K562 (cell line): ENCODE data around the gene CAPN14. TPM values are rescaled to one million over a fixed set of nuclear protein-coding genes. Genes with fewer than 3 reads are reported as not detected.

Experiments
- ATAC-seq: fragments of 200-7000 bp; cut with Tn5 transposase; 3 replicates; pipeline ENCODE4 v1.9.1; 2020; ENCODE audit warnings: moderate library complexity
- BruUV-seq: library from RNA; stranded (reverse); fragments of 400-500 nt; replicated peaks from 2 replicates; lab custom pipeline; 2021; lab: Mats Ljungman, UMichigan
- CTCF ChIA-PET: fragments of 300-600 bp; formaldehyde crosslinking; extraction: SDS; loops from one replicate; lab custom pipeline; 2021; ENCODE audit warnings: low intra/inter-chr PET ratio; lab: Yijun Ruan, JAX
- POLR2A ChIA-PET: fragments of 300-600, 350-650 bp; sonication (Branson Sonifier 250); formaldehyde crosslinking; extraction: SDS; loops from one replicate; lab custom pipeline; 2021; ENCODE audit warnings: antibody characterized with exemption, inconsistent platforms; lab: Yijun Ruan, JAX
- DNase-seq, 4 experiments: peaks; one replicate each; pipeline versions ENCODE4 v3.0.0 to v3.0.0-alpha.2; 2011 to 2018; ENCODE audit warnings: low spot score in 3 of 4, mixed read lengths in 3 of 4; ENCODE audit errors: extremely low read depth in 1 of 4
- FAIRE-seq: peaks from 2 replicates; lab custom pipeline; 2011; peaks lifted over from hg19 to GRCh38; lab: Jason Lieb, UNC
- H2AFZ ChIP-seq: 2 replicates; pipeline ENCODE4 v1.6.0; 2011; ENCODE audit warnings: low read depth, low read length, control low read depth, inconsistent platforms
- H3K27ac ChIP-seq: fragments of 200-600 bp; 3 replicates; pipeline ENCODE4 v1.8.0; 2011; ENCODE audit warnings: low read depth, mild to moderate bottlenecking, control low read depth, inconsistent platforms, low read length, moderate library complexity, mixed read lengths; ENCODE audit errors: extremely low read depth
- H3K27me3 ChIP-seq, 2 experiments: fragments of 300-600 bp in 1 of 2; 2 replicates in 1 of 2; 3 replicates in 1 of 2; pipeline versions ENCODE4 v1.6.0 to v1.8.0; 2011; ENCODE audit warnings: inconsistent platforms in 2 of 2, low read length in 2 of 2, mild to moderate bottlenecking in 1 of 2, mixed read lengths in 1 of 2, moderate library complexity in 1 of 2; ENCODE audit not compliant: control insufficient read depth in 2 of 2, insufficient read depth in 2 of 2
- H3K36me3 ChIP-seq: fragments of 300-600 bp; 3 replicates; pipeline ENCODE4 v1.8.0; 2011; ENCODE audit warnings: mild to moderate bottlenecking, low read length, inconsistent platforms; ENCODE audit not compliant: control insufficient read depth, insufficient read depth
- H3K4me1 ChIP-seq, 2 experiments: fragments of 200-600 bp in 1 of 2; replicated peaks in 1 of 2; 2 replicates in 1 of 2; 3 replicates in 1 of 2; pipeline versions ENCODE4 v1.5.1 to v1.8.0; 2011; ENCODE audit warnings: inconsistent platforms in 2 of 2, low read length in 2 of 2, mild to moderate bottlenecking in 1 of 2, mixed read lengths in 1 of 2, moderate library complexity in 1 of 2; ENCODE audit not compliant: control insufficient read depth in 2 of 2, insufficient read depth in 2 of 2
- H3K4me2 ChIP-seq: 2 replicates; pipeline ENCODE4 v1.6.1; 2011; ENCODE audit warnings: low read length, control low read depth, inconsistent platforms, mixed read lengths; ENCODE audit not compliant: insufficient read depth
- H3K4me3 ChIP-seq: fragments of 200-600 bp; sonication (generic), shearing (Covaris generic); 2 replicates; pipeline ENCODE4 v1.5.1; 2016; ENCODE audit warnings: control low read depth, inconsistent platforms
- H3K79me2 ChIP-seq: fragments of 200-600 bp; 3 replicates; pipeline ENCODE4 v1.8.0; 2011; ENCODE audit warnings: low read length, inconsistent platforms; ENCODE audit not compliant: control insufficient read depth, insufficient read depth
- H3K9ac ChIP-seq, 2 experiments: 2 replicates each; pipeline versions ENCODE4 v1.6.0 to v1.6.1; 2011; ENCODE audit warnings: low read depth in 2 of 2, low read length in 2 of 2, control low read depth in 1 of 2, inconsistent platforms in 1 of 2, mild to moderate bottlenecking in 1 of 2, mixed read lengths in 1 of 2; ENCODE audit not compliant: insufficient read depth in 1 of 2
- H3K9me1 ChIP-seq: one replicate; pipeline ENCODE4 v1.6.0; 2011; ENCODE audit warnings: inconsistent platforms, mild to moderate bottlenecking, low read length, moderate library complexity; ENCODE audit not compliant: control insufficient read depth, insufficient read depth
- H3K9me3 ChIP-seq: replicated peaks from 2 replicates; pipeline ENCODE4 v1.5.1; 2011; ENCODE audit warnings: low read depth, low read length, inconsistent platforms; ENCODE audit not compliant: control insufficient read depth, insufficient read depth
- H4K20me1 ChIP-seq: replicated peaks from 2 replicates; pipeline ENCODE4 v1.6.1; 2011; ENCODE audit warnings: low read length, inconsistent platforms, mixed read lengths; ENCODE audit not compliant: control insufficient read depth, insufficient read depth
- BRF1 ChIP-seq: IDR thresholded peaks from 3 replicates; pipeline ENCODE4 v1.6.1; 2011; ENCODE audit warnings: borderline replicate concordance, mild to moderate bottlenecking; ENCODE audit not compliant: insufficient read length; ENCODE audit errors: extremely low read depth
- CBX3 ChIP-seq, 2 experiments: IDR thresholded peaks; 1 replicate in 1 of 2; 2 replicates in 1 of 2; pipeline ENCODE4 v1.6.1; 2012; ENCODE audit warnings: inconsistent platforms in 2 of 2, low read length in 2 of 2, borderline replicate concordance in 1 of 2, control low read depth in 1 of 2
- GABPB2 ChIP-seq: fragments of 250-450 bp; sonication (Bioruptor Pico); conservative IDR thresholded peaks from 2 replicates; pipeline ENCODE4 v1.5.1; 2021; ENCODE audit warnings: mild to moderate bottlenecking
- GATA2 ChIP-seq: sonication (generic); formaldehyde crosslinking; IDR thresholded peaks from 2 replicates; pipeline ENCODE4 v1.4.0; 2020; ENCODE audit warnings: mild to moderate bottlenecking, missing genetic modification reagents
- HIVEP1 ChIP-seq: fragments of 250-450 bp; sonication (Bioruptor Pico); IDR thresholded peaks from 2 replicates; pipeline ENCODE4 v1.4.0; 2020; ENCODE audit warnings: mild to moderate bottlenecking
- RUNX1 ChIP-seq: sonication (generic); IDR thresholded peaks from 2 replicates; pipeline ENCODE4 v1.6.1; 2016; ENCODE audit warnings: antibody characterized with exemption, low read depth
- SAP30 ChIP-seq: fragments of 200-600 bp; sonication (generic); IDR thresholded peaks from 2 replicates; pipeline ENCODE4 v1.6.1; 2012; ENCODE audit warnings: borderline replicate concordance, low read depth, mild to moderate bottlenecking, moderate library complexity, low read length, control low read depth, inconsistent platforms; ENCODE audit not compliant: insufficient read depth, poor library complexity, severe bottlenecking
- TCFL5 ChIP-seq: fragments of 250-450 bp; sonication (Bioruptor Pico); conservative IDR thresholded peaks from 2 replicates; pipeline ENCODE4 v1.6.1; 2021; ENCODE audit warnings: mild to moderate bottlenecking, moderate library complexity, matching md5 sums
- TFAM ChIP-seq: fragments of 250-450 bp; sonication (Bioruptor Pico); conservative IDR thresholded peaks from 2 replicates; pipeline ENCODE4 v1.5.0; 2021; ENCODE audit warnings: mild to moderate bottlenecking, moderate library complexity
- ZKSCAN3 ChIP-seq: fragments of 250-450 bp; sonication (Bioruptor Pico); IDR thresholded peaks from 2 replicates; pipeline ENCODE4 v1.4.0; 2020
- WGBS: fragments of 100-300 bp; shearing (Covaris generic); methylation state at CpG from one replicate; pipeline ENCODE4 v1.1.6; 2016; ENCODE audit warnings: low coverage, mixed read lengths; ENCODE audit not compliant: insufficient coverage; ENCODE audit errors: missing lambda C conversion rate; 5-methylcytosine and 5-hydroxymethylcytosine counted together
- in situ Hi-C: fragments of 300-500 bp; cut with MboI; formaldehyde crosslinking; loops from 4 replicates; pipeline ENCODE4 v1.15.0; 2018; ENCODE audit warnings: inconsistent platforms, mixed read lengths
- intact Hi-C: fragments of 100-400 bp; cut with micrococcal nuclease; formaldehyde crosslinking; loops from 2 replicates; pipeline ENCODE4 v1.14.2; 2022
- polyA plus RNA-seq, 8 experiments: library from polyadenylated mRNA; depleted of rRNA in 4 of 8; stranded (reverse) in 5 of 8; unstranded in 3 of 8; fragments of >200 nt; fragmentation: Nextera tagmentation in 2 of 8; fragmentation: Illumina TruSeq in 1 of 8; extraction: Ambion mirVana in 2 of 8; extraction: Trizol in 1 of 8; gene quantifications; 2 replicates each; pipeline versions ENCODE4 v1.2.1 to v1.2.3, GENCODE V29; 2011 to 2014; ENCODE audit warnings: inconsistent platforms in 1 of 8, missing spikeins in 1 of 8
- total RNA-seq, 7 experiments: library from RNA; depleted of rRNA in 6 of 7; stranded (reverse); fragments of >200 nt in 6 of 7; fragmentation: Illumina TruSeq in 2 of 7; extraction: Trizol in 2 of 7; gene quantifications; 2 replicates each; pipeline versions ENCODE4 v1.2.1 to v1.2.3, GENCODE V29; 2011 to 2021; ENCODE audit warnings: low replicate concordance in 1 of 7
- TF ChIP-seq, protein P1 (sequence below): fragments of 450-650 bp; IDR thresholded peaks from 2 replicates; pipeline ENCODE4 v1.6.1; 2018; ENCODE audit not compliant: partially characterized antibody
- TF ChIP-seq, protein P2 (sequence below): sonication (generic); formaldehyde crosslinking; IDR thresholded peaks from 2 replicates; pipeline ENCODE4 v1.8.0; 2022; ENCODE audit warnings: missing genetic modification reagents, mild to moderate bottlenecking, moderate library complexity, borderline replicate concordance

CAPN14 gene
- total and polyA plus RNA-seq, 9 of the 15 experiments (the other 6 are each of a cell fraction or from before 2014, with no cell fraction given) = not detected

- TF ChIP-seq, protein P1, sequence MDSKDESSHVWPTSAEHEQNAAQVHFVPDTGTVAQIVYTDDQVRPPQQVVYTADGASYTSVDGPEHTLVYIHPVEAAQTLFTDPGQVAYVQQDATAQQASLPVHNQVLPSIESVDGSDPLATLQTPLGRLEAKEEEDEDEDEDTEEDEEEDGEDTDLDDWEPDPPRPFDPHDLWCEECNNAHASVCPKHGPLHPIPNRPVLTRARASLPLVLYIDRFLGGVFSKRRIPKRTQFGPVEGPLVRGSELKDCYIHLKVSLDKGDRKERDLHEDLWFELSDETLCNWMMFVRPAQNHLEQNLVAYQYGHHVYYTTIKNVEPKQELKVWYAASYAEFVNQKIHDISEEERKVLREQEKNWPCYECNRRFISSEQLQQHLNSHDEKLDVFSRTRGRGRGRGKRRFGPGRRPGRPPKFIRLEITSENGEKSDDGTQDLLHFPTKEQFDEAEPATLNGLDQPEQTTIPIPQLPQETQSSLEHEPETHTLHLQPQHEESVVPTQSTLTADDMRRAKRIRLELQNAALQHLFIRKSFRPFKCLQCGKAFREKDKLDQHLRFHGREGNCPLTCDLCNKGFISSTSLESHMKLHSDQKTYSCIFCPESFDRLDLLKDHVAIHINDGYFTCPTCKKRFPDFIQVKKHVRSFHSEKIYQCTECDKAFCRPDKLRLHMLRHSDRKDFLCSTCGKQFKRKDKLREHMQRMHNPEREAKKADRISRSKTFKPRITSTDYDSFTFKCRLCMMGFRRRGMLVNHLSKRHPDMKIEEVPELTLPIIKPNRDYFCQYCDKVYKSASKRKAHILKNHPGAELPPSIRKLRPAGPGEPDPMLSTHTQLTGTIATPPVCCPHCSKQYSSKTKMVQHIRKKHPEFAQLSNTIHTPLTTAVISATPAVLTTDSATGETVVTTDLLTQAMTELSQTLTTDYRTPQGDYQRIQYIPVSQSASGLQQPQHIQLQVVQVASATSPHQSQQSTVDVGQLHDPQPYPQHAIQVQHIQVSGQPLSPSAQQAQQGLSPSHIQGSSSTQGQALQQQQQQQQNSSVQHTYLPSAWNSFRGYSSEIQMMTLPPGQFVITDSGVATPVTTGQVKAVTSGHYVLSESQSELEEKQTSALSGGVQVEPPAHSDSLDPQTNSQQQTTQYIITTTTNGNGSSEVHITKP = no peak
These were observed 12.1 kb downstream of the CAPN14 start (continued) for GRCh38 chr2:31205186-31205585.

DNA sequence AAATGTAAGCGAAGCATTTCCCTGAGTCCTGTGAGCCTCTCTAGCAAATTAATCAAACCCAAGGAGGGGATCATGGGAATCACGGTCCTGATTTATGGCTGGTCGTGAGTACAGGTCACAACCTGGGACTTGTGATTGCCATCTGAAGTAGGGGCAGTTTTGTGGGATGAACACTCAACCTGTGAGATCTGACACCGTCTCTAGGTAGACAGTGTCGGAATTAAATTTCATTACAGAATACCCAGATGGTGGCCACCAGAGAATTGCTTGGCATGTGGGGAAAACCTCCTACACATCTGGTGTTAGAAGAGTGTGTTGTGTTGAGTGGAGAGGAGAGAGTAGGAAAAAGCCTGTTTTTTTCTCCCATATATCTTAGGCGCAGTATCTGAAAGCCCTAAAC is 12.5 kb downstream of the CAPN14 start:
- Histone ChIP-seq H3K9me3 (no peaks in the 10 kb centered on the region), H3K27ac (no peak overlapping the region), H3K4me2 (no peak overlapping the region), H4K20me1 (no peaks in the 10 kb centered on the region), H3K9ac (no peak overlapping the region), H3K79me2 (no peaks in the 10 kb centered on the region), H2AFZ (no peak overlapping the region), H3K27me3 (peaks cover 0 to 17% of the 10 kb centered on the region in 2 experiments; a peak in 3 of 5 replicates), H3K9me1 (no peaks in the 10 kb centered on the region), H3K36me3 (no peaks in the 10 kb centered on the region), H3K4me3 (no peak overlapping the region), H3K4me1 (no peaks in the 10 kb centered on the region)
- FAIRE-seq (no peak), DNase-seq (no peak), ATAC-seq (no peak)
- ChIA-PET CTCF (no interaction called here), POLR2A (interaction anchor here (0.6 kb wide), 1 partner anchor 183 kb away, joined by 3 read pairs; no protein-coding TSS in a partner anchor)
- BruUV-seq = no TSS peak
- intact Hi-C loops (no loop called here), in situ Hi-C loops (no loop called here)
- WGBS = 0% methylated on average over 6 of the region's 6 CpGs
- TF ChIP-seq, protein P2, sequence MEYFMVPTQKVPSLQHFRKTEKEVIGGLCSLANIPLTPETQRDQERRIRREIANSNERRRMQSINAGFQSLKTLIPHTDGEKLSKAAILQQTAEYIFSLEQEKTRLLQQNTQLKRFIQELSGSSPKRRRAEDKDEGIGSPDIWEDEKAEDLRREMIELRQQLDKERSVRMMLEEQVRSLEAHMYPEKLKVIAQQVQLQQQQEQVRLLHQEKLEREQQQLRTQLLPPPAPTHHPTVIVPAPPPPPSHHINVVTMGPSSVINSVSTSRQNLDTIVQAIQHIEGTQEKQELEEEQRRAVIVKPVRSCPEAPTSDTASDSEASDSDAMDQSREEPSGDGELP (CRISPR knock-in tag) = no peak
- no peak for TF ChIP-seq BRF1
- no peak for TF ChIP-seq TCFL5 (CRISPR knock-in tag)
- TF ChIP-seq RUNX1 = no peak
- no peak for TF ChIP-seq ZKSCAN3 (CRISPR knock-in tag)
- TF ChIP-seq TFAM (CRISPR knock-in tag) = no peak
- no peak for TF ChIP-seq CBX3 (IDR thresholded peaks at IDR 0.05; ENCODE audit: borderline replicate concordance in 1 of 2, low read length in 2 of 2)
- TF ChIP-seq GABPB2 (CRISPR knock-in tag) = no peak
- no peak for TF ChIP-seq GATA2 (CRISPR knock-in tag)
- no peak for TF ChIP-seq HIVEP1 (CRISPR knock-in tag)
- no peak for TF ChIP-seq SAP30
